HG02981 (cell line): ENCODE data around the gene MYLK.

ENCODE experiments used
- ATAC-seq: cut with Tn5 transposase; IDR thresholded peaks from one replicate; pipeline ENCODE4 v1.9.1; 2021; ENCODE audit warnings: mild to moderate bottlenecking, moderate library complexity; ENCODE audit not compliant: unreplicated experiment

The MYLK gene

DNA sequence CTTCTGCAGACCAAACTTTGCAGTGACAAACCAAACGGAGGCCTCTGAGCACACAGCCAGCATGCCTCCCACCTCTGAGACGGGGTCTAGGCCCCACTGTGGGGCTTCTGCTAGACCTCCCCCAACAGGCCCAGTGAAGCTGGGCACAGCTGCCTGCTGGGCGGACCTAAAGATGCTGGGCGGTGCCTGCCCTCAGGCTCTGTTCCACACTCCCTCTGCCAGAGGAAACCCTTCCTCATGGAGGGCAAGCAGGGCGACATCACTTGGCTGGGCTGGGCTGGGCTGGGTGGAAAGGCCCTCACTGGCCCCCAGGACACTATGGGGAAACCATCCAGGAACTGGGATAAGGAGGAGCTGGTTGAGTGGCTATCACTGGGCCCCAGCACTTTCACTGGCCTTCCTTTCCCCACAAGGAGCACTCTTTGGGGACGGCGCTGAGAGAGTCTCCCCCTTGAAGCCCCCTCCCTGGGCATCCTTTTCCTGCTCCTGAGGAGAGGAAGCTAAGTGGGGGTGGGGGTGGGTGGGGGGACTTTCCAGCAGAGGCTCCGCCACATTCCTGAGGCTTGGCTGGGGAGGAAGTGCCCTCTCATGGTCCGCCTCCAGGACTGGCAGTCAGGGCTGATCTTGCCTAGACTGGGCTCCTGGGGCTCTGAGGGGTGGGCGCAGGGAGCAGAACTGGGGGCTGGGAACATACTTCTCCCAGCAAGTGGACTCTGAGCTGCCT is 201.2 kb downstream of the MYLK start:
- no peak for ATAC-seq

DNA sequence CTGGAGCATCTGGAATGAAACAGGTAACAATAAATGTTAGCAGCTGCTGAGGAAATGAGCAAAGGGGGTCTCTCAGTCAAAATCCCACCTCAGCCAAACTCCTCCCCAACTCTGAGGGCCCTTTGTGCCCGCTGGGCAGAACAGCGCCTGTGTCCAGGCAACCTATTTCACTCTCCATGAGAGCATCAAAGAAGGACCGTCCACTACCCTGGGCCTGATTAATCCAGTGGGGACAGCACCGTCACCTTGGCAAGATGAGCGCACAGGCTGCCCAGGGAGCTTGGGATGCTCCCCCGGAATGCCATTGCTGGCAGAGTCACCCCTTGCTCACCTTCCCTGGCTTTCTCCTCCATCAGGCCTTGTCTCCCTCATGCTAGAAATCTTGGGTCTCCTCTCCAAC is 201.8 kb downstream of the MYLK start:
- ATAC-seq = no peak

DNA sequence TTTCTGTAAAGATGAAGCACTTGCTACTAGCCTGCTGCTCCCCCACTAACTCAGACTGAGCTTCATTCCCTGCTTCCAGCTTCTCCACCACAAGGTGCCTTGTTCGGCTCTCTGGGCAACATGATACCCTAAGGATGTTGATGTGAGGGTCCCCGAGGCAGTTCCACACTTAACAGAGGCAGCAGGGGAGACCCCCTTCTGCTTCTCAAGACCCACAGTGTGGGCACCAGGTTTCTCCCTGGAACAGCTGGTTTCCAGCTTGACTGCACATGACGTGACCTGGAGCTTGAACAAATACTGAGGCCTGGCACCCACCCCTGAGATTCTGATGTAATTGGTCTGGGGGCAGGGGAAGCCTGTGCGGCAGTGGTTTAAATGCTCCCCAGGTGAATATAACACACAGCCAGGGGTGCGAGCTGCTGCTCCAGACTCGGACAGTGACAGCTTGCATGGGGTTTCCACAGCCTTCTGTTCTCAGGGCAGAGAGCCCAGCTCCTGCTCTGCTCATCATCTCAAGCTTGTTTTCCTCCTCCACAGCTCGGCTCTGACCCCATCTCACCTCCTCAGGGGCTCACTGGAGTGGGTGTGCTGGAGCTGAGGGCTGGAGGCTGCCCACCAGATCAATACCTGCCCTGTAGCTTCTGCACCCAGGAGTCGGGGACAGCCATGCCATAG is 204.3 kb downstream of the MYLK start:
- ATAC-seq = no peak

DNA sequence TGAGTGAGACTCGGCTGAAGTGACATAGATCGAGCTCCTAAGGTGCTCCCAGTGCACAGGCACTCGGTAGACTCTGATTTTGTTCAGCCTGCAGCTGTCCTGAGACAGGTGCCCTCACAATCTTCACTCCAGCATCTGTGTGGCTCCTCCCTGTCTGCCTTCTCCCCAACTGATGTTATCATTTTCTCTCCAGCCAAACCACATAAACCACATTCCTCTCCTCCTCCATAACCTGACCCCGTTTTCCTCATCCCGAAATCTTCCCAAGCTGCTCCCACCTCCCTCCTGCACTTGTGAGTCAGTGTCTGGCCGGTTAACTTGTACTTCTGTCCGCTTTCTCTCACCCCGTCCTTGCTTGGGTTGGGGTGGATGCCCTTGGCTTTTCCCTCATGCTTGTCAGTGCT is 206.0 kb downstream of the MYLK start:
- ATAC-seq = no peak

DNA sequence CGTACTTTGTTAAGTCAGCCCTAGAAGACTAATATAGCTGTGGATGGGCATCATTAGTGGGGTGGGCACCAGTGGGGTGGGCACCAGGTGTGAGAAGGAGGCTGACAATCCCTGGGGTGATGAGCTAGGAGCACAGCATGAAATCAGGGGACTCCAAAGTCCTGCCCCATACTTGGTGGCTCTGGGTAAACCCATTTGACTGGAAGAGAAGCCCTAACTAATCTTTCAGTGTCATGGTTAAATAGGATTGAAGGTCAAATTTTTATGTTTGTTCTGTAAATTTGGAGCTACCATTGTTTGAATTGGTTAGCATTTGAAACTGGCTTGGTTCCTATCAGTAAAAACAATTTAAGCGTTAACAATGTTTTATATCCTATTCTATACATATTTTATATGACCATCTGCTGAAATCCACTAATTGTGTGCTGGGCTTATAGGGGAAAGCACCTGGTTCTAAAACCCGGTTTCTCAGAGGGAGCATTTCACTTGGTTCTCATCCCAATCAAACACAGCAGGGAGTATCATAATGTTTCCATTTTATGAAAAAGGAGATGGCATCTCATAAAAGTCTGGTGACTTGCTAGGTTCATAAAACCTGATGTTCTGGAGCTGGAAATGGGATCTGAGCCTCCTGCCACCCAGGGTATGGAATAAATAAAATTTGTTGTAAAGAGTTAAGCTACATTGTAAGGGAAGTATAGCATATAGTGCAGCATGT is 211.5 kb downstream of the MYLK start:
- ATAC-seq = no peak

DNA sequence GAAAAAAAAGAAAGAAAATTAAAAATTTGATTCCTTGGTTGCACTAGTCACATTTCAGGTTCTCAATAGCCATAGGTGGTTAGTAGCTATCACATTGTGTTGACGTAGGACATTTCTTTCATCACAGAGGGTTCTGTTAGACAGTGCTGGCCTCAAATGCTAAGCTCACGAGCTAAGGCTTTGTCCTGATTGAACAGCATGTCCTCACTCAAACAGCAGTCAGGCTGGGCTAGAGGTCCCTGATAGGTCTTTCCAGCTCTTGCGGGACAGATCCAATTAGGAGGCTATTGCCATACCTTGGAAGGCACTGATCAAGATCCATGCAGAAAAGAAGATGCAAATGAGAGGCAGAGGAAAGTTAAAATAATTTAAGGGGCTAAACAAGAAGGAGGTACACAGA is 213.4 kb downstream of the MYLK start:
- ATAC-seq = no peak

DNA sequence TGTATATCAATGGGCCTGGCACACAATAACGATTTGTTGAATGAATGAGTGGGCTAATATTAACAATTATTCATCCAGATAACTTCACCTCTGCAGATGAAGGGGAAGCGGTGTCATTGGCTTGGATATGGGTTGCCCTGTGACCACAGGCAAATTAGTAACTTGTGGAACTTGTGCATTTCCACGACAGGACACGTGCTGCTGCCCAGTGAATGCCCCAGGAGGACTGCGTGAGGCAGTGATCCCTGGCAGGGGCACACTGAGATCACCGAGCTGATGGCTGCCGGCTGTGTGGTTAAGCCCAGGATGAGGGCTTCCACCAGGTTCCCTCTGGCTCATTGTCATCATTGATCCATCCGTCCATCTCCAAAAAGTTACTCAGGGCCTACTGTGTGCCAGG is 215.2 kb downstream of the MYLK start:
- no peak for ATAC-seq

DNA sequence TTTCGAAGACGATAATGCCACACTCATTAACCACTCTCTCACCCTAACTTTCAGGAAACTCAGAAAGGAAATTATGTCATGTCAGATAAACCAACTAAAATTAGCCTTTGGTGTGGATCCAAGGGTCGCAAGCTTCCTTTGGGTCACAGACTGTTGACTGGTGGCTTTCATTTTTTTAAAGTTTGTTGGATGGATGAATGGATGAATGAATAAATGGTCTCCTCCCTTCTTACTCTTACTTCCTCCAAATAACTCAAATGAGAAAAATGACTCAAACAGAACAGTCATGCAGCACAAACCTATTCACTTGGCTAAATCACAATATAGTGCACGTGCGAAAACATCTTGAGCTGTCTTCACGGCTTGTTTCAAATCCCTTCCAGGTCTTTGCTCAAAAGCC is 216.3 kb downstream of the MYLK start:
- ATAC-seq = no peak

DNA sequence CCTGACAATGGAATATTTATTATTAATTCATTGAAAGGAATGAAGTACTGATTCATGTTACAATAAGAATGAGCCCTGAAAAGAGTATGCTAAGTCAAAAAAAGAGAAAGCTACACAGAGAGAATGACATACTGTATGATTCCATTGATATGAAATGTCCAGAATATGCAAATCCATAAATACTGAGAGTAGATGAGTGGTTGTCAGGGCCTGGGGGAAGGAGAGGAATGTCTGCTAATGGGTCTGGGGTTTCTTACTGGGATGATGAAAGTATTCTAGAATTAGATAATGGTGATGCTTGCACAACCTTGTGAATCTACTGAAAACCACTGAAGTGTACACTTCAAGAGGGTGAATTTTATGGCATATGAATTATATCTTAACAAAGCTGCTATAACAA is 219.4 kb downstream of the MYLK start:
- ATAC-seq = no peak

DNA sequence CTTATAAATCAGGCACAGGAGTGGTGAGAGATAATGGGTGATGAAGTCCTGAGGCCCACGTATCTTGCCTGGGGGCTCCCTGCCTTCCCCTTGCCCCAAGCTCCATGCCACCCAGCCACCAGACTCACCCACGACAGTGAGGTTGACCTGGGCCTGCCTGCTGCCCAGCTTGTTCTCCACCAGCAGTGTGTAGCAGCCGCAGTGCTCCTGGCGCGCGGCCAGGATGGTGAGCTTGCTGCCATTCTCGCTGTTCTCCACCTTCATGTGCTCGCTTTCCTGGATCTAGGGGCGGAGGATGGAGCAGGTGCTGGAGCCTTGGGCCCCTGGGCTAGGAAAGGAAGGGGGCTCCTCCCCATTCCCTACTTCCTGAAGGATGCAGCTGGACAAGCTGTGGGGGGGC is 220.2 kb downstream of the MYLK start:
- ATAC-seq = no peak

DNA sequence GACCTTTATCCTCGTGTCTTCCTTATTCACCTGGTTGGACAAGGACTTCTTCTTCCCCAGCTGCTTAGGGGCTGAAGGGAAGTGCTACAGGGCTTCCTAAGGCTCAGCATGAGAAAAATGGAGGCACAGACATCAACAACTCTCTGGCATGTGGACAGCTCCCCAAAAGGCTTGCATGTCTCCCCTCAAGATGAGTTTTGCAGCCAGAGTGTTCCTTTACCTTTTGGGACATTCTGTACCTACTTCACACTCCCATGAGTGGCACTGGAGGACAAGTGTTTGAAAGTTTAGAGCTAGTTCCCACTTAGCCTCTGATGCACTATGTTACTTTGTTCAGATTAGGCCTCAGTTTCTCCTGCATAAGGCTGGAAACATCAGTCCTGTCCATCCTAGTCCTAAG is 222.2 kb downstream of the MYLK start:
- ATAC-seq = no peak

DNA sequence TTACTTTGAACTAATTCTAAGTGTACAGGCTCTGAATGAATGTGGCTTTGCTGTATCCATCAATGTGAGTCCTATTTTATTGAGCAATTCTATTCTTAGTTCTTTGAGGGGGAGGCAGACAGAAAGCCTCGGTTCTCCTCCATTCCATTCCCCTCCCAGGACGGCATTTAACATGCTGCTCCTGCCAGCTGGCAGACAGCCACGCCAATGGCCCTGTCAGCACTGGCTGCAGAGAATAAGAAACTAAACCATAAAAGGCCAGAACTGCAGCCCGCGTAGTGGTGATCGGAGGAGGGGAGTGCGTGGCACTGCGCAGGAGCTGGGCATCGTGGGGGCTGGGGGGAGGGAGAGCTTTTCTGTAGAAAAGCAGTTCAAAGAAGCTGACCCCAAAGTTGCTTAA is 223.2 kb downstream of the MYLK start:
- ATAC-seq = no peak

DNA sequence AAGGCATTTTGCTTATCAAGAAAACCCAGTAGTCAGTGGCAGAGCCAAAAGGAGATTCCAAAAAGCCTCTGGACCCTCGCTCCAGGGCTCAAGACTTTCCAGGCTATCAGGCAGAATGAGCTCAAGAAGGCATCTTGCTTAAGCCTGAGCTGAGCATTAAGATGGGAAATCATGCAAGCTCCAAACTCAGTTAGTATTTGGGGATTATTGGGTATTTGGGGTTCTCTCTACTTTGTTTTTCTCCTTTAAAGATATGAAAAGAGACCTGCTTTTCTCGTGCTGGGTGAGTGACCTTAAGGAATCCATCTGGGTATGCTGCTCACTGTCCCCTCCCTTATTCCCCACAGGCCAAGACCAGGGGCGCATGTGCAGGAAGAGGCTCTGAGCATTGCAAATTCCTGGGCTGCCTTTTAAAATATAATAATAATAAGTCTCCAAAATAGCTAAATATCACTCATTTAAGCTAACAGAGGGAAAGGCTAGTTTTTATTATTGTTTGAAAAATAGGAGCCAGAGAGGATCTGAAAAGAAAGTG is 223.9 kb downstream of the MYLK start:
- ATAC-seq = no peak

DNA sequence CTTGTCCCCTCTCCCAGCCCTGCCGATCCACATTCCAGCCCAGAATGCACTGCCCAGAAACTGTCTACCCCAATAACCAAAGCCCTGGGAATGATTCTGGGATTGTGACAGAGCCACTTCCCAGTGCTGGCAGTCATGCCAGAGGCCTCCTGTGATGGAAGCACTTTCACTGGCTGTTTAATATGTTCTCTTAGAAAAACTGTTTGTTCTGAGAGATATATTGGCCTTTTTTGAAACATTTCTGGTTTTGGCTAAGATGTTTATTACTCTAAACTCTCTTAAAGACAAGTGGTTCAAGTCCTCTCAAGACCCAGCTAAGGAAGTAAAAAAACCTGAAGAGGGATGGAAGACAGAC is 225.3 kb downstream of the MYLK start:
- no peak for ATAC-seq

DNA sequence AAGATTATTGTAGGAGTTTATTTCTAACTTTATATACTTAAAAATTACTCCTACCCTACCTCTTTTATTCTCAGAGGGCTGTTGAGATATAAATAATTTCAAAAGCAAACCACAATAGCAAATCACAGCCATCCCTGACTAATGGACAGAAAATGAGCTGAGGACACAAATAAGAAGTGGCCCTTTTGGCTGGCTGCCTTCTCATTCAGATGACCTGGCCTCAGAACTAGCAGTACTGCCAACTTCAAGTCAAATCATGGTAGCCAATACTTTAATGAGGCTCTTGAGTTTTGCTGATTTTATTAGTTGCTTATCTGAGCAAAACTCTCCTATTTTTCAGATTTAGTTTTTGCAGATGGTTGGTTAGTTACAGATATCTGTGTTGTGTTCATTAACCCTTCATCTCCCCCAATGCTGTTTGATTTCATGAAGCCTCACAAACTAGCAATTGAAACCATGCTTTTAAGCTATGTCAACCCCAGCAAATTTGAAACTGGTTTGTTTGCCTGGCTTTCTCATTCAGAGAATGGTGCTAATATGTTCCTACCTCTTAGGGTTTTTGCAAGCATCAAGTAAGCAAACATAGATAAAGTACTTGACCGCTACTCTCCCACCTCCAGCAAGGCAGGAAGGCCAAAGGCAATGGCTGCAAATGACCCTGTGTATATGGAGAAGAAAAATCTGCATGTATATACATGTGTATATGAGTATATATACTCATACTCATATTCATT is 225.8 kb downstream of the MYLK start:
- no peak for ATAC-seq

DNA sequence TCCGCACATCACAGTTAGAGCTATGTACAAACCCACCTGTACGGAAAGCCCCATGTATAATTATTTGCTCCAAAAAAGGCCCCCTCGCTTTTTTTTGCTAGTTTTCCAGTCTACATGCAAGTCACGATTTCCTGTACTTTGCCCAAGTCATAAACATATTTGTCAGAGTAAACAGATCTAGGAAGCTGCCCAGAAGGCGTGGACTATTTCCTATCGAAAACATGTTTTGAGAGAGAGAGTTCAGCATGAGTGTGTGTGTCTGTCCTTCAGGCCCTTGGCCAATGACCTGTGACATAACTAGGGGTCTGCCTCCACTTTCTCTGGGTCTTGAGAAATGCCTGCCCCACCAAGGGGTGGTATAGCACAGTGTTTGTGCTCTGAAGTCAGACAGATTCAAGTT is 226.6 kb downstream of the MYLK start:
- ATAC-seq = no peak

DNA sequence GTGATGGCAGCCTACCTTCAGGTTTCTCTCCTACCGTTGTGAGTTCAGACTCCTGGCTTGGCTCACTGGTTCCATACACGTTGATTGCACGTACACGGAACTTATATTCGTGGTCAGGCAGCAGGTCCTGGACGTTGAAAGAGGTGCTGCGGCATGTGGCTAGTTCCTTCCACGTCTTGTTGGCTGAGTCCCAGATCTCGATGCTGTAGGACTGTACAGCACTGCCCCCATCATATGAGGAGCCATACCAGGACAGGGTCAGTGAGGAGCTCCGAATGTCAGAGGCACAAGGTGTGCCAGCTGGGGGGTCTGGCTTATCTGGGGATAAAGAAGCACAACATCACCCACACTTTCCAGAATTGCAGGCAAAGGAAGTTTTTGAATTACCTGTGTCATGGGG is 227.0 kb downstream of the MYLK start:
- ATAC-seq = no peak

DNA sequence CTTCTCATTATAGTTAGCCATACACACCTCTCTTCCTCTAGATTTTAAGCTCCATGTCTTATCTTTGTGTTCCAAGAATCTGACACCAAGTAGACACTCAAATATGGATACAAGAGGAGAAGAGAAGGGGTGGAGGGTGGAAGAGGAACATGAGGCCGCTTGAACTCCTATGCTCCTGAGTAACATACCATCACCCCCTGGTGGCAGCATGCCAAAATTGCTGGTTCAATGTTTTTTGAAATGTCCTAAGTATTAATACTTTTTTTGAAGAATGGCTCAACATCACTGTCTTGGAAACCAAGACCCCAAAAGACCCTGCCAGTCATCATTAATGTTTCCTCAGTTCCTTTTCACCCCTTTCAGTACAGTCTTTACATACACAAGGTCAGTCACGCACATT is 227.4 kb downstream of the MYLK start:
- ATAC-seq = no peak

DNA sequence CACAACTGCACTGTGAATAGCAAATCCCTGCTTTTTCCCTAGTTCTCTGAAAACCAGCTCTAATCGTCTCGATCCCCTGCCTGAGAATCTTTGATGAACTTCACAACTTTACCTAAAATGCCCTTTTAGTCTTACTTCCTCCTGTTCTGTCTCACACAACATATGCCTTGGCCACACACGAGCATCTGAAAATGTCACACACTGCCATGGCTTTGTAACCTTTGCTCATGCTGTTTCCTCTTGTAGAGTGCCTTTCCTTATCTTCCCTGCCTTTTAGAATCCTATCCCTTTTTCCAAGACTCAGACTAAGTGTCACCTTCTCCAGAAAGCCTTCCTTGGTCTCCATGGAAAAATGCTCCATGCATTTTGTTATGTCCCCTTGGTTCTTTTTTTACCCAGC is 227.9 kb downstream of the MYLK start:
- ATAC-seq = no peak

DNA sequence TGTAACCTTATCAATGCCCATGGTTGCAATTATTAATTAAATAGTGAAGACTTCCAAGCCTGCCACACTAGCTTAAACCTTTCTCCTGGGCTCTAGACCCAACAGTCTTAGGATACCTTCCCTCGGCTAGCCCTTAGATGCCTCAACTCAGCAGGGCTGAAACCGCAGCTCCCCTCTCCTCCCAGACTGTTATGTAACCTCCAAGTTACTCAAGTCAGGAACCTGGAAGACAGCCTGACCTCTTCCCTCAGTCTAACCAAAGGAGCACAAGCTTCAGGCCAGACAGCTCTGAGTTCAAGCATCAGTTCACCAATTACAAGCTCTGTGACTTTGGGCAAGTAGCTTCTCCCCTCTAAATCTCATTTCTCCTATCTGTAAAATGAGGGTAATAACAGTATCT is 228.7 kb downstream of the MYLK start:
- ATAC-seq = no peak

DNA sequence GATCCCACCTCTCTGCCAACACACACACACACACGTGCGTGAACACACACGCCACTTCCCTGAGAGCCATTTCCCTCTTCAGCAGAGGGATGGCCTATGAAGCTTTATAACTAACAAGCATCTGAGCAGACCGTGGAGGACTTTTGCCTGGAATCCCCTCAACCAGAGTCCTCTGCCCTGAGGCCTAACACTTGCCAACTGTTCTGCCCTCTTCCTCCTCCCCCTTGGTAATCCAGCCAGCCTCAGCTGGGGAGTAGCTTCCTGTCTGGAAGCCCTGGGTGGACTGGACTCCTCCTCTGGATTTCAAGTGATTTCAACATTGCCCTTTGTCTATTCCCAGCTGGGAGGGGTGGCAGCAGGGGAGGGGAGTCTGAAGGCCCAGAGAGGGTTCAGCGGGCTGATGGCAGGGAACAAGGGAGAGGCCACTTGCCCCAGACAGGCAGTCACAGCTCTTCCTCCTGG is 230.9 kb downstream of the MYLK start:
- no peak for ATAC-seq
